Measurements from ENCODE around the gene SLC16A11. TPM values are rescaled to one million over a fixed set of nuclear protein-coding genes. Genes with fewer than 3 reads are reported as not detected.
"Not testable (repeated sequence)": the region's sequence is repeated elsewhere in the genome, so short reads cannot be mapped to it uniquely, and the experiment has no call there.

Gene SLC16A11
- total and polyA plus RNA-seq, 2 donors (not counting 1 experiment from before 2014, with no cell fraction given): 10.0 to 31.9 TPM

- peaks cover 7% of the 10 kb centered on the region for H3K4me1 Mint-ChIP-seq
- CTCF ChIA-PET: interaction anchor here (0.8 to 2.5 kb wide), 7 partner anchors 9 to 83 kb away, joined by 3 to 6 read pairs (median 3); no protein-coding TSS in a partner anchor
- POLR2A ChIA-PET: no interaction called here
- H3K4me3 Mint-ChIP-seq: no peak overlapping the region
- no peaks in the 10 kb centered on the region for H3K27me3 ChIP-seq (replicated peaks in 1 of 4; ENCODE audit: control extremely low read depth in 1 of 4, control insufficient read depth in 3 of 4, insufficient read depth in 4 of 4, low read length in 3 of 4)
- H3K4me2 ChIP-seq (replicated peaks; ENCODE audit: low read depth, low read length, poor library complexity, severe bottlenecking): no peak overlapping the region
- H4K20me1 ChIP-seq (ENCODE audit: control insufficient read depth, insufficient read depth, low read length, poor library complexity, severe bottlenecking): peaks cover 23% of the 10 kb centered on the region
- H3K79me2 ChIP-seq (ENCODE audit: control insufficient read depth, insufficient read depth, low read length): no peaks in the 10 kb centered on the region
- H3K27me3 Mint-ChIP-seq: no peaks in the 10 kb centered on the region
- no peak for DNase-seq
- 100% methylated on average over 2 of the region's 10 CpGs for whole genome bisulfite sequencing (ENCODE audit: insufficient coverage)
- H3K9ac ChIP-seq (ENCODE audit: low read length): no peak overlapping the region
- no peaks in the 10 kb centered on the region for H3K9me3 ChIP-seq (ENCODE audit: control extremely low read depth in 1 of 3, control insufficient read depth in 2 of 3, insufficient read depth in 1 of 3, low read length in 2 of 3)
- peaks cover 6 to 22% of the 10 kb centered on the region in 2 experiments for H3K36me3 ChIP-seq (replicated peaks in 1 of 2; ENCODE audit: control extremely low read depth in 1 of 2, control insufficient read depth in 1 of 2, extremely low read depth in 1 of 2, insufficient read depth in 2 of 2, low read length in 1 of 2)
- no peak overlapping the region for H2AFZ ChIP-seq (ENCODE audit: insufficient read depth, low read depth, low read length, poor library complexity, severe bottlenecking)
- no peak overlapping the region for H3K4me3 ChIP-seq (ENCODE audit: control extremely low read depth in 1 of 5, extremely low read depth in 1 of 5, insufficient read depth in 1 of 5, low read depth in 2 of 5, low read length in 4 of 5)
- H3K27ac Mint-ChIP-seq: no peak overlapping the region
- intact Hi-C loops (cut with micrococcal nuclease): no loop called here
- no peak for ATAC-seq (ENCODE audit: low read depth)
- H3K27ac ChIP-seq (ENCODE audit: low read length in 2 of 2): no peak overlapping the region
- TF ChIP-seq, protein P1, sequence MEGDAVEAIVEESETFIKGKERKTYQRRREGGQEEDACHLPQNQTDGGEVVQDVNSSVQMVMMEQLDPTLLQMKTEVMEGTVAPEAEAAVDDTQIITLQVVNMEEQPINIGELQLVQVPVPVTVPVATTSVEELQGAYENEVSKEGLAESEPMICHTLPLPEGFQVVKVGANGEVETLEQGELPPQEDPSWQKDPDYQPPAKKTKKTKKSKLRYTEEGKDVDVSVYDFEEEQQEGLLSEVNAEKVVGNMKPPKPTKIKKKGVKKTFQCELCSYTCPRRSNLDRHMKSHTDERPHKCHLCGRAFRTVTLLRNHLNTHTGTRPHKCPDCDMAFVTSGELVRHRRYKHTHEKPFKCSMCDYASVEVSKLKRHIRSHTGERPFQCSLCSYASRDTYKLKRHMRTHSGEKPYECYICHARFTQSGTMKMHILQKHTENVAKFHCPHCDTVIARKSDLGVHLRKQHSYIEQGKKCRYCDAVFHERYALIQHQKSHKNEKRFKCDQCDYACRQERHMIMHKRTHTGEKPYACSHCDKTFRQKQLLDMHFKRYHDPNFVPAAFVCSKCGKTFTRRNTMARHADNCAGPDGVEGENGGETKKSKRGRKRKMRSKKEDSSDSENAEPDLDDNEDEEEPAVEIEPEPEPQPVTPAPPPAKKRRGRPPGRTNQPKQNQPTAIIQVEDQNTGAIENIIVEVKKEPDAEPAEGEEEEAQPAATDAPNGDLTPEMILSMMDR (IDR thresholded peaks at IDR 0.05): no peak
- TF ChIP-seq EZH2 (IDR thresholded peaks at IDR 0.05; ENCODE audit: borderline replicate concordance, insufficient read depth, low read depth, low read length, poor library complexity, severe bottlenecking): no peak
- H3K9me3 Mint-ChIP-seq (ENCODE audit: insufficient read depth): no peaks in the 10 kb centered on the region
- H3K4me1 ChIP-seq (ENCODE audit: control insufficient read depth in 2 of 2, insufficient read depth in 2 of 2, low read length in 2 of 2): no peaks in the 10 kb centered on the region
These were observed 49.7 kb downstream of the SLC16A11 start for GRCh38 chr17:6994118-6994598.

DNA sequence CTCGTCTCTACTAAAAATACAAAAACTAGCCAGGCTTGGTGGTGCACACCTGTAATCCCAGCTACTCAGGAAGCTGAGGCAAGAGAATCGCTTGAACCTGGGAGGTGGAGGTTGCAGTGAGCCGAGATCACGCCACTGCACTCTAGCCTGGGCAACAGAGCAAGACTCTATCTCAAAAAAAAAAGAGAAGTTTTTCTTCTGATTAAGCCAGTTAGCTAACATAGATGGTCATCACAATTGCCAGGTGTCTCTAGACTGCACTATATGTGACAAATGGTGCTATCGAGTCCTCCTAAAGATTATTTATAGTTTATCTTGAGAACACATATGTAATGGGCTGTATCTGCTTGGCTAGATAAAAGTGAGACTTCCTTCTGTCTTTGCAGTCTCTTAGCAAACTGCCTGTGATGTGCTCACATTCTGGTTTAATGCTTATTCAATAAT, 50.3 kb downstream of the SLC16A11 start:
- H2AFZ ChIP-seq (ENCODE audit: insufficient read depth, low read depth, low read length, poor library complexity, severe bottlenecking); DNase-seq; H3K9ac ChIP-seq (ENCODE audit: low read length); H3K4me2 ChIP-seq (replicated peaks; ENCODE audit: low read depth, low read length, poor library complexity, severe bottlenecking); H3K4me1 Mint-ChIP-seq; H3K4me3 ChIP-seq (ENCODE audit: control extremely low read depth in 1 of 5, extremely low read depth in 1 of 5, insufficient read depth in 1 of 5, low read depth in 2 of 5, low read length in 4 of 5); H3K9me3 Mint-ChIP-seq (ENCODE audit: insufficient read depth); H3K4me3 Mint-ChIP-seq; ATAC-seq (ENCODE audit: low read depth); intact Hi-C loops (cut with micrococcal nuclease); H3K27ac ChIP-seq (ENCODE audit: low read length in 2 of 2); H3K27ac Mint-ChIP-seq; POLR2A ChIA-PET; H3K9me3 ChIP-seq (ENCODE audit: control extremely low read depth in 1 of 3, control insufficient read depth in 2 of 3, insufficient read depth in 1 of 3, low read length in 2 of 3); H3K79me2 ChIP-seq (ENCODE audit: control insufficient read depth, insufficient read depth, low read length); H3K4me1 ChIP-seq (ENCODE audit: control insufficient read depth in 2 of 2, insufficient read depth in 2 of 2, low read length in 2 of 2); H3K27me3 Mint-ChIP-seq; H3K27me3 ChIP-seq (replicated peaks in 1 of 4; ENCODE audit: control extremely low read depth in 1 of 4, control insufficient read depth in 3 of 4, insufficient read depth in 4 of 4, low read length in 3 of 4): not testable (repeated sequence)
- WGBS (ENCODE audit: insufficient coverage): 83% methylated on average over 1 of the region's 5 CpGs
- H4K20me1 ChIP-seq (ENCODE audit: control insufficient read depth, insufficient read depth, low read length, poor library complexity, severe bottlenecking): peaks cover 20% of the 10 kb centered on the region
- peaks cover 4 to 17% of the 10 kb centered on the region in 2 experiments for H3K36me3 ChIP-seq (replicated peaks in 1 of 2; ENCODE audit: control extremely low read depth in 1 of 2, control insufficient read depth in 1 of 2, extremely low read depth in 1 of 2, insufficient read depth in 2 of 2, low read length in 1 of 2)
- CTCF ChIA-PET: interaction anchor here (0.8 to 2.5 kb wide), 7 partner anchors 8 to 83 kb away, joined by 3 to 6 read pairs (median 3); no protein-coding TSS in a partner anchor

Small RNA genes within 50 kb of the gene (small RNA-seq; reads per million reads assigned to genes)
- gene AC120057.1 (ENCODE audit: insufficient read length, low read depth, low replicate concordance): not detected

Other genes starting within 250 kb of the SLC16A11 start
- gene TEKT1, start 212.4 kb downstream of the SLC16A11 start, total RNA-seq: not detected in 2 replicates
- not detected in 2 replicates for gene TEKT1, start 212.4 kb downstream of the SLC16A11 start, polyA plus RNA-seq
- gene ALOX12, start 48.0 kb downstream of the SLC16A11 start, total RNA-seq: not detected in 2 replicates
- 0.07 and 0.14 TPM in 2 replicates for gene ALOX12, start 48.0 kb downstream of the SLC16A11 start, polyA plus RNA-seq
- gene RNASEK, start 31.5 kb downstream of the SLC16A11 start, total RNA-seq: 154 and 170 TPM in 2 replicates
- 179 and 221 TPM in 2 replicates for gene RNASEK, start 31.5 kb downstream of the SLC16A11 start, polyA plus RNA-seq
- gene BCL6B, start 21.0 kb downstream of the SLC16A11 start, total RNA-seq: 0.25 and 0.75 TPM in 2 replicates
- gene BCL6B, start 21.0 kb downstream of the SLC16A11 start, polyA plus RNA-seq: 0.12 and 0.34 TPM in 2 replicates
- 21.7 and 21.9 TPM in 2 replicates for gene SLC16A13, start 8.1 kb downstream of the SLC16A11 start, total RNA-seq
- gene SLC16A13, start 8.1 kb downstream of the SLC16A11 start, polyA plus RNA-seq: 4.8 and 7.4 TPM in 2 replicates
- gene CLEC10A, start 36.2 kb upstream of the SLC16A11 start, total RNA-seq: 0.24 TPM in 1 of 2 replicates, not detected in the other
- gene CLEC10A, start 36.2 kb upstream of the SLC16A11 start, polyA plus RNA-seq: 0.15 and 0.99 TPM in 2 replicates
- not detected in 2 replicates for gene ASGR2, start 70.7 kb upstream of the SLC16A11 start, total RNA-seq
- gene ASGR2, start 70.7 kb upstream of the SLC16A11 start, polyA plus RNA-seq: 0.30 and 1.00 TPM in 2 replicates
- gene ASGR1, start 135.3 kb upstream of the SLC16A11 start, total RNA-seq: 0.32 TPM in 1 of 2 replicates, not detected in the other
- gene ASGR1, start 135.3 kb upstream of the SLC16A11 start, polyA plus RNA-seq: 0.43 and 0.46 TPM in 2 replicates
- 12.0 and 12.5 TPM in 2 replicates for gene DLG4, start 175.7 kb upstream of the SLC16A11 start, total RNA-seq
- gene DLG4, start 175.7 kb upstream of the SLC16A11 start, polyA plus RNA-seq: 2.0 and 2.5 TPM in 2 replicates
- 640 and 655 TPM in 2 replicates for gene ACADVL, start 175.8 kb upstream of the SLC16A11 start, total RNA-seq
- gene ACADVL, start 175.8 kb upstream of the SLC16A11 start, polyA plus RNA-seq: 696 and 903 TPM in 2 replicates
- 104 and 116 TPM in 2 replicates for gene DVL2, start 190.4 kb upstream of the SLC16A11 start, total RNA-seq
- gene DVL2, start 190.4 kb upstream of the SLC16A11 start, polyA plus RNA-seq: 14.6 and 22.5 TPM in 2 replicates
- 42.3 and 45.8 TPM in 2 replicates for gene PHF23, start 195.4 kb upstream of the SLC16A11 start, total RNA-seq
- 15.7 and 17.6 TPM in 2 replicates for gene PHF23, start 195.4 kb upstream of the SLC16A11 start, polyA plus RNA-seq
- gene GABARAP, start 198.4 kb upstream of the SLC16A11 start, total RNA-seq: 350 and 371 TPM in 2 replicates
- 201 and 323 TPM in 2 replicates for gene GABARAP, start 198.4 kb upstream of the SLC16A11 start, polyA plus RNA-seq
- 160 and 162 TPM in 2 replicates for gene CTDNEP1, start 207.6 kb upstream of the SLC16A11 start, total RNA-seq
- gene CTDNEP1, start 207.6 kb upstream of the SLC16A11 start, polyA plus RNA-seq: 108 and 125 TPM in 2 replicates
- gene ELP5, start 208.1 kb upstream of the SLC16A11 start, total RNA-seq: 42.2 and 48.0 TPM in 2 replicates
- gene ELP5, start 208.1 kb upstream of the SLC16A11 start, polyA plus RNA-seq: 69.9 and 77.9 TPM in 2 replicates
- gene CLDN7, start 218.4 kb upstream of the SLC16A11 start, total RNA-seq: 1.2 TPM in 2 replicates
- gene CLDN7, start 218.4 kb upstream of the SLC16A11 start, polyA plus RNA-seq: 5.8 and 10.8 TPM in 2 replicates
- gene SLC2A4, start 237.6 kb upstream of the SLC16A11 start, total RNA-seq: not detected in 2 replicates
- not detected in 2 replicates for gene SLC2A4, start 237.6 kb upstream of the SLC16A11 start, polyA plus RNA-seq

All from B cell (primary cell).